OCI-LY3 (cell line): ENCODE data around the gene NT5C2.
"Not testable (repeated sequence)": the region's sequence is repeated elsewhere in the genome, so short reads cannot be mapped to it uniquely, and the experiment has no call there.

Experiments
- H2AFZ ChIP-seq: fragments of 200-600, 300-600 bp; shearing (Covaris generic); 2 replicates; pipeline ENCODE4 v1.6.0; 2014; ENCODE audit warnings: antibody characterized with exemption, low read depth, low read length
- H3K27ac ChIP-seq: fragments of 200-600, 300-600 bp; sonication (generic); 2 replicates; pipeline ENCODE4 v1.5.1; 2014; ENCODE audit warnings: mild to moderate bottlenecking, low read length, moderate library complexity, mixed read lengths
- H3K27me3 ChIP-seq: fragments of 200-600, 300-600 bp; sonication (generic); 2 replicates; pipeline ENCODE4 v1.6.1; 2014; ENCODE audit warnings: low read depth, low read length, mixed read lengths
- H3K36me3 ChIP-seq: fragments of 200-600, 300-600 bp; sonication (generic); replicated peaks from 2 replicates; pipeline ENCODE3; 2014; ENCODE audit warnings: low read depth, low read length, mixed read lengths
- H3K4me1 ChIP-seq: fragments of 300-600, 200-600 bp; sonication (generic); 2 replicates; pipeline ENCODE4 v1.6.1; 2014; ENCODE audit warnings: low read length, mixed read lengths
- H3K4me2 ChIP-seq: fragments of 200-600, 300-600 bp; sonication (generic); 2 replicates; pipeline ENCODE4 v1.6.1; 2014; ENCODE audit warnings: low read length, mixed read lengths
- H3K4me3 ChIP-seq: fragments of 300-600, 200-600 bp; sonication (generic); 2 replicates; pipeline ENCODE4 v1.5.1; 2014; ENCODE audit warnings: antibody characterized with exemption, mild to moderate bottlenecking, low read length, moderate library complexity
- H3K79me2 ChIP-seq: fragments of 300-600, 200-600 bp; shearing (Covaris generic); 2 replicates; pipeline ENCODE4 v1.6.1; 2014; ENCODE audit warnings: mild to moderate bottlenecking, low read length, mixed read lengths
- H3K9ac ChIP-seq: fragments of 300-600, 200-600 bp; shearing (Covaris generic); 2 replicates; pipeline ENCODE4 v1.6.0; 2014; ENCODE audit warnings: mild to moderate bottlenecking, low read length, moderate library complexity
- H3K9me3 ChIP-seq: fragments of 200-600, 300-600 bp; shearing (Covaris generic); 2 replicates; pipeline ENCODE4 v1.6.1; 2014; ENCODE audit warnings: low read length, mixed read lengths; ENCODE audit not compliant: insufficient read depth
- H4K20me1 ChIP-seq: fragments of 200-600, 300-600 bp; sonication (generic); 2 replicates; pipeline ENCODE4 v1.6.1; 2016; ENCODE audit warnings: low read length, mixed read lengths; ENCODE audit not compliant: insufficient read depth
- EZH2phosphoT487 ChIP-seq: fragments of 200-600 bp; shearing (Covaris generic); IDR thresholded peaks from 2 replicates; pipeline ENCODE4 v1.6.1; 2018; ENCODE audit warnings: antibody characterized with exemption, mixed run types, low read depth
- TF ChIP-seq, protein P1 (sequence below): fragments of 200-600, 300-600 bp; sonication (generic); IDR thresholded peaks from 2 replicates; pipeline ENCODE4 v1.5.1; 2014; ENCODE audit warnings: antibody characterized with exemption, low read length, low read depth

NT5C2 gene

GRCh38 chr10:103207141-103207540, 14.1 kb upstream of the NT5C2 start:
- Histone ChIP-seq H3K27ac (no peak overlapping the region), H3K36me3 (no peaks in the 10 kb centered on the region), H3K4me3 (no peak overlapping the region), H3K79me2 (no peaks in the 10 kb centered on the region), H3K4me1 (no peaks in the 10 kb centered on the region), H3K4me2 (no peak overlapping the region), H3K9me3 (no peaks in the 10 kb centered on the region), H3K9ac (no peak overlapping the region), H4K20me1 (no peaks in the 10 kb centered on the region), H3K27me3 (no peaks in the 10 kb centered on the region), H2AFZ (no peak overlapping the region)
- TF ChIP-seq, protein P1, sequence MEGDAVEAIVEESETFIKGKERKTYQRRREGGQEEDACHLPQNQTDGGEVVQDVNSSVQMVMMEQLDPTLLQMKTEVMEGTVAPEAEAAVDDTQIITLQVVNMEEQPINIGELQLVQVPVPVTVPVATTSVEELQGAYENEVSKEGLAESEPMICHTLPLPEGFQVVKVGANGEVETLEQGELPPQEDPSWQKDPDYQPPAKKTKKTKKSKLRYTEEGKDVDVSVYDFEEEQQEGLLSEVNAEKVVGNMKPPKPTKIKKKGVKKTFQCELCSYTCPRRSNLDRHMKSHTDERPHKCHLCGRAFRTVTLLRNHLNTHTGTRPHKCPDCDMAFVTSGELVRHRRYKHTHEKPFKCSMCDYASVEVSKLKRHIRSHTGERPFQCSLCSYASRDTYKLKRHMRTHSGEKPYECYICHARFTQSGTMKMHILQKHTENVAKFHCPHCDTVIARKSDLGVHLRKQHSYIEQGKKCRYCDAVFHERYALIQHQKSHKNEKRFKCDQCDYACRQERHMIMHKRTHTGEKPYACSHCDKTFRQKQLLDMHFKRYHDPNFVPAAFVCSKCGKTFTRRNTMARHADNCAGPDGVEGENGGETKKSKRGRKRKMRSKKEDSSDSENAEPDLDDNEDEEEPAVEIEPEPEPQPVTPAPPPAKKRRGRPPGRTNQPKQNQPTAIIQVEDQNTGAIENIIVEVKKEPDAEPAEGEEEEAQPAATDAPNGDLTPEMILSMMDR: no peak
- TF ChIP-seq EZH2phosphoT487: no peak

DNA sequence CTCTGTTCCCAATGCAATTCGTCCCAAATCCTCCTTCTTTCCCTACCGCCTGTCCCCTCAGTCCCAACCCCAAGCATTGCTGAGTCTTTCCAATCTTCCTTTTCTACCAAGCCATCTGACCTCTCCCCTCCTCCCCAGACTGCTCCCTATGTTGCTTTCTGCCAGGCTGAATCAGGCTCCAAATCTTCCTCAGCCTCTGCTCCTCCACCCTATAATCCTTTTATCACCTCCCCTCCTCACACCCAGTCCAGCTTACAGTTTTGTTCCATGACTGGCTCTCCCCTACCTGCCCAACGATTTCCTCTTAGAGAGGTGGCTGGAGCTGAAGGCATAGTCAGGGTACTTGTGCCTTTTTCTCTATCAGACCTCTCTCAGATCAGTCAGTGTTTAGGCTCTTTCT, 13.6 kb upstream of the NT5C2 start:
- H3K4me1 ChIP-seq, H3K4me2 ChIP-seq, H3K9me3 ChIP-seq, H3K36me3 ChIP-seq, H3K27me3 ChIP-seq, H2AFZ ChIP-seq, H3K27ac ChIP-seq, H4K20me1 ChIP-seq, H3K79me2 ChIP-seq, H3K4me3 ChIP-seq, H3K9ac ChIP-seq: not testable (repeated sequence)

- not testable (repeated sequence) for H3K4me3 ChIP-seq, H3K9ac ChIP-seq
Measured at GRCh38 chr10:103205401-103205800, 12.3 kb upstream of the NT5C2 start.

GRCh38 chr10:103204353-103205255, 11.5 kb upstream of the NT5C2 start:
- Histone ChIP-seq H3K9me3 (no peaks in the 10 kb centered on the region), H2AFZ (no peak overlapping the region), H4K20me1 (no peaks in the 10 kb centered on the region), H3K27me3 (no peaks in the 10 kb centered on the region), H3K4me2 (no peak overlapping the region), H3K79me2 (no peaks in the 10 kb centered on the region), H3K27ac (no peak overlapping the region), H3K4me3 (no peak overlapping the region), H3K9ac (no peak overlapping the region), H3K36me3 (no peaks in the 10 kb centered on the region), H3K4me1 (no peaks in the 10 kb centered on the region)
- TF ChIP-seq EZH2phosphoT487: no peak
- TF ChIP-seq, protein P1: no peak

More at GRCh38 chr10:103205401-103205800, 12.3 kb upstream of the NT5C2 start:
- not testable (repeated sequence) for H3K27me3 ChIP-seq, H3K4me2 ChIP-seq, H3K4me1 ChIP-seq, H3K27ac ChIP-seq, H2AFZ ChIP-seq, H3K79me2 ChIP-seq, H3K36me3 ChIP-seq, H4K20me1 ChIP-seq, H3K9me3 ChIP-seq

DNA sequence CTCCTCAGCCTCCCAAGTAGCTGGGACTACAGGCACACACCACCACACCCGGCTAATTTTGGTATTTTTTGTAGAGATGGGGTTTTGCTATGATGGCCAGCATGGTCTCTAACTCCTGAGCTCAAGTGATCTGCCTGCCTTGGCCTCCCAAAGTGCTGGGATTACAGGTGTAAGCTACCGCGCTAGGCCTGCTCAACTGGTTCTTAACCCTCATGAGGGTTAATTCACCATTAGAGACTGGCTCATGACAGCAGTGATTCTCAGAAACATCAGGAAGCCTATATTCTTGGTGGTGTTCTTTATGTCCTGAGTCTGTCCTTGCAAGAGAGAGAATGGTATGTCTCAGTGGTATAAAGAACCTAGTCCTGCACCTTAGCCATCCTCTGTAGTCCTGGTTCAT, 10.4 kb upstream of the NT5C2 start:
- no peaks in the 10 kb centered on the region for H3K9me3 ChIP-seq
- no peaks in the 10 kb centered on the region for H4K20me1 ChIP-seq
- no peak overlapping the region for H3K4me3 ChIP-seq
- no peak for TF ChIP-seq EZH2phosphoT487
- TF ChIP-seq, protein P1: no peak
- H3K4me2 ChIP-seq: no peak overlapping the region
- no peaks in the 10 kb centered on the region for H3K27me3 ChIP-seq
- no peak overlapping the region for H3K9ac ChIP-seq
- H3K36me3 ChIP-seq: no peaks in the 10 kb centered on the region
- no peaks in the 10 kb centered on the region for H3K79me2 ChIP-seq
- H3K4me1 ChIP-seq: no peaks in the 10 kb centered on the region
- no peak overlapping the region for H2AFZ ChIP-seq
- no peak overlapping the region for H3K27ac ChIP-seq
